H9 (cell line): Measurements from ENCODE around the gene FOXD1. TPM values are rescaled to one million over a fixed set of nuclear protein-coding genes. Genes with fewer than 3 reads are reported as not detected.
"Not testable (repeated sequence)": the region's sequence is repeated elsewhere in the genome, so short reads cannot be mapped to it uniquely, and the experiment has no call there.

ENCODE experiments used
- DNase-seq: peaks from one replicate; pipeline ENCODE4 v3.0.0-alpha.2; 2017
- H2AFZ ChIP-seq: one replicate; pipeline ENCODE4 v1.6.1; 2013; ENCODE audit warnings: mild to moderate bottlenecking, low read length, control low read depth, moderate library complexity
- H2AK5ac ChIP-seq: 2 replicates; pipeline ENCODE4 v1.6.1; 2013; ENCODE audit warnings: low read length, control low read depth, mixed read lengths; ENCODE audit not compliant: insufficient read length
- H2BK120ac ChIP-seq: one replicate; pipeline ENCODE4 v1.6.1; 2013; ENCODE audit warnings: low read depth, mild to moderate bottlenecking, low read length, control low read depth, inconsistent platforms; ENCODE audit not compliant: poor library complexity, severe bottlenecking
- H2BK12ac ChIP-seq: 2 replicates; pipeline ENCODE4 v1.6.1; 2013; ENCODE audit warnings: low read length, control low read depth, mixed read lengths, low read depth; ENCODE audit not compliant: insufficient read length
- H2BK15ac ChIP-seq: 2 replicates; pipeline ENCODE4 v1.6.1; 2013; ENCODE audit warnings: low read depth, low read length, control low read depth
- H2BK20ac ChIP-seq: one replicate; pipeline ENCODE4 v1.6.1; 2013; ENCODE audit warnings: low read depth, mild to moderate bottlenecking, low read length, control low read depth, inconsistent platforms; ENCODE audit not compliant: poor library complexity, severe bottlenecking
- H2BK5ac ChIP-seq: 2 replicates; pipeline ENCODE4 v1.6.1; 2013; ENCODE audit warnings: low read length, control low read depth, mixed read lengths; ENCODE audit not compliant: insufficient read length
- H3K14ac ChIP-seq: 2 replicates; pipeline ENCODE4 v1.6.1; 2013; ENCODE audit warnings: low read length, control low read depth; ENCODE audit not compliant: insufficient read depth
- H3K18ac ChIP-seq: 2 replicates; pipeline ENCODE4 v1.6.1; 2013; ENCODE audit warnings: low read depth, mild to moderate bottlenecking, mixed read lengths, low read length, control low read depth; ENCODE audit not compliant: insufficient read length
- H3K23ac ChIP-seq: 2 replicates; pipeline ENCODE4 v1.6.1; 2013; ENCODE audit warnings: low read length, control low read depth, mixed read lengths, low read depth; ENCODE audit not compliant: insufficient read length
- H3K23me2 ChIP-seq: 2 replicates; pipeline ENCODE4 v1.6.1; 2013; ENCODE audit warnings: low read depth, mild to moderate bottlenecking, mixed read lengths, low read length, control low read depth; ENCODE audit not compliant: insufficient read length, poor library complexity, severe bottlenecking
- H3K27ac ChIP-seq: 2 replicates; pipeline ENCODE4 v1.5.1; 2013; ENCODE audit warnings: low read length, control low read depth, mixed read lengths, low read depth; ENCODE audit not compliant: insufficient read length
- H3K27me3 ChIP-seq: 2 replicates; pipeline ENCODE4 v1.6.1; 2013; ENCODE audit warnings: low read length, control low read depth, inconsistent platforms; ENCODE audit not compliant: insufficient read depth
- H3K4ac ChIP-seq: 2 replicates; pipeline ENCODE4 v1.6.1; 2013; ENCODE audit warnings: low read depth, mild to moderate bottlenecking, control low read depth, inconsistent platforms, low read length, moderate library complexity
- H3K4me1 ChIP-seq: 2 replicates; pipeline ENCODE4 v1.6.1; 2013; ENCODE audit warnings: low read length, control low read depth, inconsistent platforms; ENCODE audit not compliant: insufficient read depth
- H3K4me2 ChIP-seq: 2 replicates; pipeline ENCODE4 v1.6.1; 2013; ENCODE audit warnings: low read length, control low read depth, mixed read lengths; ENCODE audit not compliant: insufficient read length, insufficient read depth
- H3K56ac ChIP-seq: 2 replicates; pipeline ENCODE4 v1.6.1; 2013; ENCODE audit warnings: low read depth, mild to moderate bottlenecking, mixed read lengths, low read length, control low read depth; ENCODE audit not compliant: insufficient read length
- H3K79me1 ChIP-seq: 2 replicates; pipeline ENCODE4 v1.6.1; 2013; ENCODE audit warnings: low read depth, mild to moderate bottlenecking, moderate library complexity, low read length, control low read depth, inconsistent platforms; ENCODE audit not compliant: insufficient read depth, poor library complexity, severe bottlenecking
- H3K79me2 ChIP-seq: 2 replicates; pipeline ENCODE4 v1.6.1; 2013; ENCODE audit warnings: low read length, control low read depth, inconsistent platforms; ENCODE audit not compliant: insufficient read depth
- H3K9ac ChIP-seq: 2 replicates; pipeline ENCODE4 v1.6.1; 2013; ENCODE audit warnings: low read length, control low read depth, mixed read lengths; ENCODE audit not compliant: insufficient read length; ENCODE audit errors: extremely low read depth
- H3K9me3 ChIP-seq: one replicate; pipeline ENCODE4 v1.6.1; 2013; ENCODE audit warnings: low read depth, low read length, inconsistent platforms; ENCODE audit not compliant: control insufficient read depth
- H3T11ph ChIP-seq: one replicate; pipeline ENCODE4 v1.6.1; 2013; ENCODE audit warnings: mild to moderate bottlenecking, low read length, control low read depth, inconsistent platforms
- H4K20me1 ChIP-seq: one replicate; pipeline ENCODE4 v1.6.1; 2013; ENCODE audit not compliant: control insufficient read depth, insufficient read length, insufficient read depth
- H4K5ac ChIP-seq: 2 replicates; pipeline ENCODE4 v1.6.1; 2013; ENCODE audit warnings: low read depth, mild to moderate bottlenecking, mixed read lengths, low read length, control low read depth; ENCODE audit not compliant: insufficient read length
- H4K8ac ChIP-seq: replicated peaks from 2 replicates; pipeline ENCODE4 v1.6.1; 2013; ENCODE audit warnings: low read length, control low read depth, mixed read lengths, low read depth; ENCODE audit not compliant: insufficient read length
- H4K91ac ChIP-seq: 2 replicates; pipeline ENCODE4 v1.6.1; 2013; ENCODE audit warnings: low read depth, mild to moderate bottlenecking, moderate library complexity, mixed read lengths, low read length, control low read depth; ENCODE audit not compliant: insufficient read length
- H3K27ac Mint-ChIP-seq, 3 experiments: 2 replicates in 2 of 3; 3 replicates in 1 of 3; pipeline ENCODE4 v1.8.0; 2020 to 2021; ENCODE audit warnings: mixed read lengths in 3 of 3, mild to moderate bottlenecking in 1 of 3, moderate library complexity in 1 of 3
- H3K27me3 Mint-ChIP-seq: 2 replicates; pipeline ENCODE4 v1.8.0; 2021; ENCODE audit warnings: low read depth, mild to moderate bottlenecking, moderate library complexity, mixed read lengths
- H3K36me3 Mint-ChIP-seq, 3 experiments: 2 replicates in 2 of 3; 3 replicates in 1 of 3; pipeline ENCODE4 v1.8.0; 2020 to 2021; ENCODE audit warnings: low read depth in 3 of 3, mixed read lengths in 3 of 3; ENCODE audit not compliant: insufficient read depth in 1 of 3
- H3K4me1 Mint-ChIP-seq, 2 experiments: 2 replicates each; pipeline ENCODE4 v1.8.0; 2020; ENCODE audit warnings: mixed read lengths in 2 of 2
- H3K4me3 Mint-ChIP-seq, 2 experiments: 2 replicates in 1 of 2; 3 replicates in 1 of 2; pipeline ENCODE4 v1.8.0; 2020 to 2021; ENCODE audit warnings: mild to moderate bottlenecking in 2 of 2, mixed read lengths in 2 of 2, moderate library complexity in 1 of 2
- H3K9me3 Mint-ChIP-seq, 2 experiments: 2 replicates in 1 of 2; 3 replicates in 1 of 2; pipeline ENCODE4 v1.8.0; 2020; ENCODE audit warnings: mild to moderate bottlenecking in 2 of 2, mixed read lengths in 2 of 2, moderate library complexity in 1 of 2
- WGBS: extraction: QIAGEN DNeasy Blood & Tissue Kit; methylation state at CpG from one replicate; pipeline ENCODE4 v1.1.7; 2013; ENCODE audit warnings: missing lambda C conversion rate, low lambda C conversion rate, mixed read lengths; ENCODE audit not compliant: insufficient read length; ENCODE audit errors: extremely low coverage; 5-methylcytosine and 5-hydroxymethylcytosine counted together
- total RNA-seq: library from RNA; stranded (reverse); gene quantifications from 2 replicates; pipeline ENCODE4 v1.2.1, GENCODE V29; 2021
- TF ChIP-seq, protein P1 (sequence below): fragments of 200-600 bp; sonication (generic); conservative IDR thresholded peaks from 3 replicates; pipeline ENCODE4 v1.8.0; 2021; ENCODE audit warnings: antibody characterized with exemption, mild to moderate bottlenecking

The FOXD1 gene
- total RNA-seq, 1 experiment from 2014 or later, result 0.20 TPM

DNA sequence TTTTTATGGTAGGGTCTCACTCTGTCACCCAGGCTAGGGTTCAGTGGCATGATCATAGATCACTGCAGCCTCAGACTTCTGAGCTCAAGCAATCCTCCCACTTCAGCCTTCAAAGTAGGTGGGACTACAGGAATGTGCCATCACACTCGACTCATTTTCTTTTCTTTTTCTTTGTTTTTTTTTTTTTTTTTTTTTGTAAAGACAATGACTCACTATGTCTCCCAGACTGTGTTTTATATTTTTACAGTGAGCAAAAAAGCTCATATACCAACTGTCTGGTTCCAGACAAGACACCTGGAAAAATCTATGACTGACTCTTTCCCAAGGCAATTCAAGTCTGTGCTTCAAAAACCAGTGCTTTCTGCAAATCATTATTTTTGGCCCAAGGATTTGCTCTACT, 10.8 kb upstream of the FOXD1 start:
- Histone ChIP-seq H3K27ac (no peak overlapping the region), H3T11ph (no peak overlapping the region), H3K14ac (no peak overlapping the region), H4K5ac (no peak overlapping the region), H3K23me2 (no peaks in the 10 kb centered on the region), H2AFZ (no peak overlapping the region), H3K79me2 (no peaks in the 10 kb centered on the region), H3K27me3 (no peaks in the 10 kb centered on the region), H3K18ac (no peak overlapping the region), H2BK120ac (no peak overlapping the region), H3K4me1 (no peaks in the 10 kb centered on the region; the same call in 1 of the 2 replicates), H3K79me1 (no peaks in the 10 kb centered on the region), H3K9ac (no peak overlapping the region), H4K8ac (no peak overlapping the region), H3K4me2 (no peak overlapping the region), H3K56ac (no peak overlapping the region), H4K91ac (no peak overlapping the region), H2BK15ac (no peak overlapping the region), H3K23ac (no peak overlapping the region), H2AK5ac (no peak overlapping the region), H3K9me3 (no peaks in the 10 kb centered on the region), H4K20me1 (no peaks in the 10 kb centered on the region), H2BK12ac (no peak overlapping the region), H2BK5ac (no peak overlapping the region), H3K4ac (no peak overlapping the region), H2BK20ac (no peak overlapping the region)
- TF ChIP-seq, protein P1, sequence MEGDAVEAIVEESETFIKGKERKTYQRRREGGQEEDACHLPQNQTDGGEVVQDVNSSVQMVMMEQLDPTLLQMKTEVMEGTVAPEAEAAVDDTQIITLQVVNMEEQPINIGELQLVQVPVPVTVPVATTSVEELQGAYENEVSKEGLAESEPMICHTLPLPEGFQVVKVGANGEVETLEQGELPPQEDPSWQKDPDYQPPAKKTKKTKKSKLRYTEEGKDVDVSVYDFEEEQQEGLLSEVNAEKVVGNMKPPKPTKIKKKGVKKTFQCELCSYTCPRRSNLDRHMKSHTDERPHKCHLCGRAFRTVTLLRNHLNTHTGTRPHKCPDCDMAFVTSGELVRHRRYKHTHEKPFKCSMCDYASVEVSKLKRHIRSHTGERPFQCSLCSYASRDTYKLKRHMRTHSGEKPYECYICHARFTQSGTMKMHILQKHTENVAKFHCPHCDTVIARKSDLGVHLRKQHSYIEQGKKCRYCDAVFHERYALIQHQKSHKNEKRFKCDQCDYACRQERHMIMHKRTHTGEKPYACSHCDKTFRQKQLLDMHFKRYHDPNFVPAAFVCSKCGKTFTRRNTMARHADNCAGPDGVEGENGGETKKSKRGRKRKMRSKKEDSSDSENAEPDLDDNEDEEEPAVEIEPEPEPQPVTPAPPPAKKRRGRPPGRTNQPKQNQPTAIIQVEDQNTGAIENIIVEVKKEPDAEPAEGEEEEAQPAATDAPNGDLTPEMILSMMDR, result no peak
- Mint-ChIP-seq H3K36me3 (peaks cover 0 to 3% (median 0%) of the 10 kb centered on the region in 3 experiments; a peak in 1 of 7 replicates), H3K4me1 (peaks cover 18 to 25% of the 10 kb centered on the region in 2 experiments), H3K27me3 (peaks cover 2% of the 10 kb centered on the region), H3K4me3 (no peak overlapping the region), H3K27ac (no peak overlapping the region), H3K9me3 (peaks cover 0 to 6% of the 10 kb centered on the region in 2 experiments; a peak in 3 of 5 replicates)
- no peak for DNase-seq
- no CpG with 5 or more reads among the region's 1 CpG for WGBS

DNA sequence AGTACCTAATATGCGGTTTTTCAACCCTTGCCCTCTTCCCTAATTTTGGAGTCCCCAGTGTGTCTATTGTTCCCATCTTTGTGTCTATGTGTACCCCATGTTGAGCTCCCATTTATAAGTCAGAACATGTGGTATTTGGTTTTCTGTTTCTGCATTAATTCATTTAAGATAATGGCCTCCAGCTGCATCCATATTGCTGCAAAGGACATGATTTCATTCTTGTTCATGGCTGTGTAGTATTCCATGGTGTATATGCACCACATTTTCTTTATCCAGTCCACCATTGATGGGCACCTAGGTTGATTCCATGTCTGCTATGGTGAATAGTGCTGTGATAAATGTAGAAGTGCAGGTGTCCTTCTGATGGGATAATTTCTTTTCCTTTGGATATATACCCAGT, 7.9 kb upstream of the FOXD1 start:
- not testable (repeated sequence) for H2BK120ac ChIP-seq, H4K8ac ChIP-seq, H3K79me1 ChIP-seq, H3K14ac ChIP-seq, H4K5ac ChIP-seq, H2AFZ ChIP-seq, H3T11ph ChIP-seq, H2BK15ac ChIP-seq, H3K27ac ChIP-seq, H3K36me3 Mint-ChIP-seq, H3K4me1 ChIP-seq, H3K4me3 Mint-ChIP-seq, H2BK20ac ChIP-seq, H3K27ac Mint-ChIP-seq, H4K20me1 ChIP-seq, H4K91ac ChIP-seq, H2AK5ac ChIP-seq, H3K4me2 ChIP-seq, H3K9ac ChIP-seq, H2BK5ac ChIP-seq, H3K4ac ChIP-seq, H3K9me3 Mint-ChIP-seq, H3K23ac ChIP-seq, H3K79me2 ChIP-seq, H3K23me2 ChIP-seq, H3K9me3 ChIP-seq, DNase-seq, H3K56ac ChIP-seq, H2BK12ac ChIP-seq, H3K18ac ChIP-seq
- H3K27me3 Mint-ChIP-seq, result peaks cover 31% of the 10 kb centered on the region
- H3K27me3 ChIP-seq, result peaks cover 20% of the 10 kb centered on the region
- no CpG with 5 or more reads among the region's 1 CpG for WGBS
- H3K4me1 Mint-ChIP-seq, result peaks cover 22 to 26% of the 10 kb centered on the region in 2 experiments
